Spleen (tissue), 11 donors: ENCODE results near the gene FUT6. TPM values are rescaled to one million over a fixed set of nuclear protein-coding genes. Genes with fewer than 3 reads are reported as not detected.

Experiments used
- DNase-seq: peaks from one replicate; pipeline ENCODE4 v3.0.0-alpha.2; 2020
- H3K27ac ChIP-seq, 8 donors: fragments of 200-600 bp; sonication (generic) in 7 of 8; 1 replicate in 4 of 8; 2 replicates in 4 of 8; pipeline versions ENCODE4 v1.5.0 to v1.8.0; 2016 to 2021; ENCODE audit warnings: inconsistent platforms in 4 of 8, mild to moderate bottlenecking in 4 of 8, moderate library complexity in 1 of 8
- H3K27me3 ChIP-seq, 7 donors: fragments of 200-600 bp; sonication (generic) in 6 of 7; replicated peaks in 1 of 7; 1 replicate in 4 of 7; 2 replicates in 3 of 7; pipeline versions ENCODE4 v1.5.0 to v1.8.0; 2016 to 2021; ENCODE audit warnings: inconsistent platforms in 3 of 7, mild to moderate bottlenecking in 1 of 7
- H3K36me3 ChIP-seq, 6 donors: fragments of 200-600 bp; sonication (generic) in 5 of 6; 1 replicate in 4 of 6; 2 replicates in 2 of 6; pipeline versions ENCODE4 v1.5.0 to v1.8.0; 2016 to 2021; ENCODE audit warnings: inconsistent platforms in 2 of 6
- H3K4me1 ChIP-seq, 6 donors: fragments of 200-600 bp; sonication (generic) in 5 of 6; 1 replicate in 3 of 6; 2 replicates in 3 of 6; pipeline versions ENCODE4 v1.5.0 to v1.8.0; 2016 to 2021; ENCODE audit warnings: inconsistent platforms in 3 of 6
- H3K4me3 ChIP-seq, 8 donors: fragments of 200-600 bp; sonication (generic) in 7 of 8; 1 replicate in 4 of 8; 2 replicates in 4 of 8; pipeline versions ENCODE4 v1.5.0 to v1.8.0; 2016 to 2021; ENCODE audit warnings: inconsistent platforms in 4 of 8, mild to moderate bottlenecking in 4 of 8, moderate library complexity in 2 of 8
- H3K9me3 ChIP-seq, 8 donors: fragments of 200-600 bp; sonication (generic) in 7 of 8; 1 replicate in 4 of 8; 2 replicates in 4 of 8; pipeline versions ENCODE4 v1.5.0 to v1.8.0; 2016 to 2021; ENCODE audit warnings: inconsistent platforms in 4 of 8
- POLR2A ChIP-seq, 3 donors: fragments of 450-650 bp; IDR thresholded peaks; one replicate each; pipeline ENCODE4 v1.5.1; 2017; ENCODE audit warnings: antibody characterized with exemption in 3 of 3, mild to moderate bottlenecking in 1 of 3
- POLR2AphosphoS5 ChIP-seq, 3 donors: sonication (generic); formaldehyde crosslinking; IDR thresholded peaks; one replicate each; pipeline ENCODE4 v1.5.1; 2017; ENCODE audit warnings: antibody characterized with exemption in 3 of 3
- WGBS, 5 donors: extraction: QIAGEN DNeasy Blood & Tissue Kit in 3 of 5; methylation state at CpG; one replicate each; pipeline versions ENCODE4 v1.1.5 to v1.1.7; 2013 to 2018; 5-methylcytosine and 5-hydroxymethylcytosine counted together
- intact Hi-C: fragments of 100-400 bp; cut with DNase I; formaldehyde crosslinking; loops from one replicate; pipeline ENCODE4 v1.15.0; 2023; ENCODE audit warnings: low total_unique reads
- polyA plus RNA-seq, 3 donors: library from polyadenylated mRNA; stranded (reverse); fragments of 200-250 nt; gene quantifications; one replicate each; pipeline ENCODE4 v1.2.1, GENCODE V29; 2013
- total RNA-seq, 7 donors: library from RNA; depleted of rRNA in 3 of 7; stranded (reverse); fragments of >200 nt in 3 of 7; fragmentation: NEBNext Ultra II Directional in 4 of 7; extraction: Animal tissue kit (Norgen Biotek cat#: 25700) in 4 of 7; gene quantifications; one replicate each; pipeline versions ENCODE4 v1.1.0 to v1.2.1, GENCODE V29; 2016 to 2021
- TF ChIP-seq, protein P1 (sequence below), 11 experiments: fragments of 200-600 bp in 7 of 11; fragments of 450-650 bp in 4 of 11; sonication (generic) in 4 of 11; IDR thresholded peaks in 8 of 11; conservative IDR thresholded peaks in 3 of 11; 1 replicate in 7 of 11; 2 replicates in 4 of 11; pipeline versions ENCODE4 v1.4.0 to v1.8.0; 2016 to 2021; ENCODE audit warnings: antibody characterized with exemption in 11 of 11, inconsistent platforms in 4 of 11, mild to moderate bottlenecking in 1 of 11
- donor health status: healthy with polysubstance abuse.
- donor health status: DM: no; HTN: no; CAD: no; lungs with moderate emphysema.
- donor health status: DM: no; HTN: no; CAD: no.
- donor health status: Bipolar disorder and iron deficiency.
- donor health status: healthy.
- donor health status: DM: no; HTN: no; CAD: no.
- donor health status: DM: yes; HTN: yes; CAD: no.

FUT6 gene
- total and polyA plus RNA-seq, 10 donors: 0.06 to 0.44 (median 0.13) TPM; not detected in 5

- 46 to 52% (median 51%) methylated on average over 15 of the region's 15 CpGs for WGBS, 5 donors
- H3K36me3 ChIP-seq: no peaks in the 10 kb centered on the region
- H3K9me3 ChIP-seq: no peaks in the 10 kb centered on the region
Measured at GRCh38 chr19:5837761-5838352, 1.6 kb downstream of the FUT6 start.

DNA sequence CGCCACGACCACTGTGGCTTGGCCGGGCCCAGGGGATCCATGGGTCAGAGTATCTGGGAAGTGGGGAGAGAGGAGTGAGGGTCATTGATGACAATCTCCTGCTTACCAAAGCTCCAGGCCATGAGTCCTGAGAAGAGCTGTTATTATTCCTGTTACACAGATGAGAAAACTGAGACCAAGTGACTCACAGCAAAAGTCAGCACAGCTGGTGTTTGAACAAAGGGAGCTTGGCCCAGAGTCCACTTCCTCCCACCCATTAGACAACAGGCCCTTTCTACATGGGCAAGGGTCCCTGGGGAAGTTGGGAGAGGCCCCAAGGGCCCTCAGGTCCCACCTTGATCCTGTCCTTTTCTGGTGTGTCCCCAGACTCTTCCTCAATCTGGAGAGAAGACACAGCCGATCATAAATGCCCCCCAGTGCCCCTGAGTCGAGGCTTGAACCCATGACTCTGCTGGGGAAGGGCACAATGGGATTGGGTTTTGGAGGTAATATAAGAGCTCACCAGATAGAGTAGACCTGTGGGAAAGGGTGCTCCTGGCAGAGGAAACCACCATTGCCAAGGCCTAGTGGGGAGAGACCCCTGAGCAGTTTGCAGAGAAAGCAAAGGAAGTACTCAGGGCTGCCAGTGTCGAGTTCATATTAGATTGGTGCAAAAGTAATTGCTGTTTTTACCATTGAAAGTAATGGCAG is 6.8 kb downstream of the FUT6 start:
- TF ChIP-seq POLR2A (IDR thresholded peaks at IDR 0.05) (no peak), POLR2AphosphoS5 (IDR thresholded peaks at IDR 0.05) (no peak)
- TF ChIP-seq, protein P1, sequence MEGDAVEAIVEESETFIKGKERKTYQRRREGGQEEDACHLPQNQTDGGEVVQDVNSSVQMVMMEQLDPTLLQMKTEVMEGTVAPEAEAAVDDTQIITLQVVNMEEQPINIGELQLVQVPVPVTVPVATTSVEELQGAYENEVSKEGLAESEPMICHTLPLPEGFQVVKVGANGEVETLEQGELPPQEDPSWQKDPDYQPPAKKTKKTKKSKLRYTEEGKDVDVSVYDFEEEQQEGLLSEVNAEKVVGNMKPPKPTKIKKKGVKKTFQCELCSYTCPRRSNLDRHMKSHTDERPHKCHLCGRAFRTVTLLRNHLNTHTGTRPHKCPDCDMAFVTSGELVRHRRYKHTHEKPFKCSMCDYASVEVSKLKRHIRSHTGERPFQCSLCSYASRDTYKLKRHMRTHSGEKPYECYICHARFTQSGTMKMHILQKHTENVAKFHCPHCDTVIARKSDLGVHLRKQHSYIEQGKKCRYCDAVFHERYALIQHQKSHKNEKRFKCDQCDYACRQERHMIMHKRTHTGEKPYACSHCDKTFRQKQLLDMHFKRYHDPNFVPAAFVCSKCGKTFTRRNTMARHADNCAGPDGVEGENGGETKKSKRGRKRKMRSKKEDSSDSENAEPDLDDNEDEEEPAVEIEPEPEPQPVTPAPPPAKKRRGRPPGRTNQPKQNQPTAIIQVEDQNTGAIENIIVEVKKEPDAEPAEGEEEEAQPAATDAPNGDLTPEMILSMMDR (IDR thresholded peaks at IDR 0.05 in 8 of 11, conservative IDR thresholded peaks at IDR 0.05 in 3 of 11): no peak
- no peak for DNase-seq
- Histone ChIP-seq H3K9me3 (no peaks in the 10 kb centered on the region), H3K27me3 (peaks cover 0 to 49% (median 21%) of the 10 kb centered on the region in 7 donors), H3K4me1 (peaks cover 4 to 19% (median 13%) of the 10 kb centered on the region in 6 donors), H3K27ac (no peak overlapping the region), H3K4me3 (no peak overlapping the region), H3K36me3 (no peaks in the 10 kb centered on the region)
- intact Hi-C loops: no loop called here
- WGBS, 5 donors: 87 to 97% (median 87%) methylated on average over 6 of the region's 6 CpGs

More at GRCh38 chr19:5837761-5838352, 1.6 kb downstream of the FUT6 start:
- H3K4me1 ChIP-seq: peaks cover 0 to 11% (median 0%) of the 10 kb centered on the region in 6 donors
- no peak overlapping the region for H3K27ac ChIP-seq
- TF ChIP-seq, protein P1 (IDR thresholded peaks at IDR 0.05 in 8 of 11, conservative IDR thresholded peaks at IDR 0.05 in 3 of 11): no peak
- TF ChIP-seq POLR2A (IDR thresholded peaks at IDR 0.05) (no peak), POLR2AphosphoS5 (IDR thresholded peaks at IDR 0.05) (no peak)
- intact Hi-C loops: no loop called here
- DNase-seq: no peak
- no peak overlapping the region for H3K4me3 ChIP-seq
- peaks cover 0 to 43% (median 0%) of the 10 kb centered on the region in 7 donors for H3K27me3 ChIP-seq

DNA sequence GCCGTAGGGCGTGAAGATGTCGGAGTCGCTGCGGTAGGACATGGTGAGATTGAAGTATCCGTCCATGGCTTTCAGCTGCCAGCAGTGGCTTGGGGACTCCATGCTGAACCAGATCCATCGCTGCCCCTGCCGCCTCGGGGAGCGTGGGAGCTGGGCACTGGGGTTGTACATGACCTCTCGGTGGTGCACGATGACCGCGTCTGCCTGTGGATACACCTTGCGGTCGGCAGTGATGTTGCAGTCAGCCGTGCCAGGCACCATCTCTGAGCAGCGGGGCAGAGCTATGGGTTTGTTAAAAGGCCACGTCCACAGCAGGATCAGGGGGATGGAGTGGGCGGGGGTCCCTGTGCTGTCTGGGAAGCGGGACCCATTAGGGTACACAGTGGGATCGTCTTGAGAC is 7.4 kb downstream of the FUT6 start:
- H3K27ac ChIP-seq: no peak overlapping the region
- H3K4me3 ChIP-seq: no peak overlapping the region
- TF ChIP-seq, protein P1 (IDR thresholded peaks at IDR 0.05 in 8 of 11, conservative IDR thresholded peaks at IDR 0.05 in 3 of 11): no peak
- no peak for TF ChIP-seq POLR2A (IDR thresholded peaks at IDR 0.05)
- TF ChIP-seq POLR2AphosphoS5 (IDR thresholded peaks at IDR 0.05): no peak
- WGBS, 5 donors: 83 to 95% (median 89%) methylated on average over 22 of the region's 22 CpGs
- DNase-seq: no peak
- H3K9me3 ChIP-seq: no peaks in the 10 kb centered on the region
- peaks cover 0 to 48% (median 21%) of the 10 kb centered on the region in 7 donors for H3K27me3 ChIP-seq
- H3K36me3 ChIP-seq: no peaks in the 10 kb centered on the region
- intact Hi-C loops: no loop called here
- peaks cover 4 to 24% (median 18%) of the 10 kb centered on the region in 6 donors for H3K4me1 ChIP-seq

DNA sequence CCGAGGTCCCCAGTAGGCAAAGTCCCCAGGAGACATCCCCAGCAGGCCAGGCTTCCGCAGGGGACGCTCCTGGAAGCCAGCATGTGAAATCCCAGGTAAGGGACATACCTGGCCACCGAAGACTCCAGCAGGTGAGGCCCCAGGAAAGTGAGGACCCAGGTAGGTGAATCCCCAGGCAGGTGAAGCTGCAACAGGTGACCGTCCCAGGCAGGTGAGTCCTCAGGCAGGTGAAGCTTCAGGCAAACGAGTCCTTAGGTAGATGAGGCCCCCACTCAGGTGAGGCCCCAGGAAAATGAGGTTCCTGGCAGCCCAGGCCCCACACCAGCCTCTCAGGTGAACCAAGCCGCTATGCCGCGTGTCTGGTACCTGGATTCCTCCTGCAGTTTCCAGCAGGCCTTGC is 8.3 kb downstream of the FUT6 start:
- H3K27me3 ChIP-seq: peaks cover 0 to 48% (median 21%) of the 10 kb centered on the region in 7 donors
- WGBS, 5 donors: 81 to 95% (median 91%) methylated on average over 6 to 9 of the region's 9 CpGs
- H3K4me1 ChIP-seq: peaks cover 4 to 32% (median 25%) of the 10 kb centered on the region in 6 donors
- intact Hi-C loops: no loop called here
- H3K4me3 ChIP-seq: no peak overlapping the region
- DNase-seq: no peak
- no peak overlapping the region for H3K27ac ChIP-seq
- no peak for TF ChIP-seq POLR2AphosphoS5 (IDR thresholded peaks at IDR 0.05)
- TF ChIP-seq, protein P1 (IDR thresholded peaks at IDR 0.05 in 8 of 11, conservative IDR thresholded peaks at IDR 0.05 in 3 of 11): no peak
- no peak for TF ChIP-seq POLR2A (IDR thresholded peaks at IDR 0.05)
- H3K36me3 ChIP-seq: no peaks in the 10 kb centered on the region
- no peaks in the 10 kb centered on the region for H3K9me3 ChIP-seq
